K562 treated with DMSO at 1 percent for 24 hours (cell line): ENCODE data around the gene PPP1R16B. TPM values are rescaled to one million over a fixed set of nuclear protein-coding genes. Genes with fewer than 3 reads are reported as not detected.

Experiments
- total RNA-seq: library from RNA; unstranded; fragments of 300-600 nt; gene quantifications from 2 replicates; pipeline ENCODE4 v1.2.3, GENCODE V29; 2022; ENCODE audit warnings: low read depth; ENCODE audit not compliant: insufficient read depth

PPP1R16B gene
- 8.3 and 8.5 TPM in 2 replicates for total RNA-seq

GRCh38 chr20:38805502-38805957 is at the start of gene PPP1R16B:
Gene PPP1R16B, plus strand, starts transcription at chr20:38805697. Its CDS starts 30,229 bp downstream, at chr20:38835926.

GRCh38 chr20:38926142-38926933 is 120.8 kb downstream of the PPP1R16B start, which contains the start of gene FAM83D:
Gene FAM83D, plus strand, starts transcription at chr20:38926417. Its CDS starts 26 bp downstream, at chr20:38926443.

GRCh38 chr20:38962044-38962927 is 156.8 kb downstream of the PPP1R16B start, which contains the start of gene DHX35:
Gene DHX35, plus strand, starts transcription at chr20:38962344. Its CDS starts 24 bp downstream, at chr20:38962368.

Other genes starting within 250 kb of the PPP1R16B start
- not detected in 2 replicates for gene ADIG, start 224.5 kb upstream of the PPP1R16B start, total RNA-seq
- not detected in 2 replicates for gene ARHGAP40, start 203.9 kb upstream of the PPP1R16B start, total RNA-seq
- gene SLC32A1, start 81.2 kb upstream of the PPP1R16B start, total RNA-seq = not detected in 2 replicates
- 9.9 and 10.1 TPM in 2 replicates for gene ACTR5, start 57.2 kb upstream of the PPP1R16B start, total RNA-seq
- 21.6 and 22.9 TPM in 2 replicates for gene FAM83D, start 120.7 kb downstream of the PPP1R16B start, total RNA-seq
- gene DHX35, start 156.6 kb downstream of the PPP1R16B start, total RNA-seq = 5.6 and 7.4 TPM in 2 replicates